ENCODE measurements around the gene MARCHF10. TPM values are rescaled to one million over a fixed set of nuclear protein-coding genes. Genes with fewer than 3 reads are reported as not detected.

MARCHF10 gene
- total RNA-seq, 4 donors from 2014 or later = under 0.01 to 0.41 (median 0.18) TPM; not detected in 1

- H3K27me3 ChIP-seq = no peaks in the 10 kb centered on the region
- H3K9me3 ChIP-seq = no peaks in the 10 kb centered on the region
- H3K4me3 ChIP-seq = no peak overlapping the region
- H3K27ac ChIP-seq = no peak overlapping the region
- no peaks in the 10 kb centered on the region for H3K4me1 ChIP-seq
- intact Hi-C loops (cut with DNase I; ENCODE audit: low total_unique reads) = no loop called here
- TF ChIP-seq POLR2A (IDR thresholded peaks at IDR 0.05) = no peak
- no peak for TF ChIP-seq CTCF (IDR thresholded peaks at IDR 0.05)
- no peaks in the 10 kb centered on the region for H3K36me3 ChIP-seq
- no peak for DNase-seq
Measured at GRCh38 chr17:62753562-62753961, 54.6 kb downstream of the MARCHF10 start.

GRCh38 chr17:62751060-62751691 is 56.9 kb downstream of the MARCHF10 start:
- Histone ChIP-seq H3K4me1 (no peaks in the 10 kb centered on the region), H3K27me3 (no peaks in the 10 kb centered on the region), H3K36me3 (no peaks in the 10 kb centered on the region), H3K9me3 (no peaks in the 10 kb centered on the region), H3K27ac (peak overlapping the region; percentile 66 to 69), H3K4me3 (no peak overlapping the region)
- no peak for TF ChIP-seq POLR2A (IDR thresholded peaks at IDR 0.05)
- TF ChIP-seq CTCF (IDR thresholded peaks at IDR 0.05) = no peak
- intact Hi-C loops (cut with DNase I; ENCODE audit: low total_unique reads) = no loop called here
- peak; percentile 31 to 67 for DNase-seq

GRCh38 chr17:62750631-62751051 is 57.5 kb downstream of the MARCHF10 start:
- Histone ChIP-seq H3K36me3 (no peaks in the 10 kb centered on the region), H3K4me1 (no peaks in the 10 kb centered on the region), H3K4me3 (no peak overlapping the region), H3K9me3 (no peaks in the 10 kb centered on the region), H3K27me3 (no peaks in the 10 kb centered on the region), H3K27ac (peak overlapping the region; percentile 66 to 69)
- TF ChIP-seq CTCF (IDR thresholded peaks at IDR 0.05) (no peak), POLR2A (IDR thresholded peaks at IDR 0.05) (no peak)
- DNase-seq = no peak
- intact Hi-C loops (cut with DNase I; ENCODE audit: low total_unique reads) = no loop called here

GRCh38 chr17:62749926-62750325 is 58.2 kb downstream of the MARCHF10 start:
- Histone ChIP-seq H3K4me1 (no peaks in the 10 kb centered on the region), H3K4me3 (no peak overlapping the region)
- TF ChIP-seq POLR2A (IDR thresholded peaks at IDR 0.05) (no peak), CTCF (IDR thresholded peaks at IDR 0.05) (no peak)

GRCh38 chr17:62746941-62747340 is 61.2 kb downstream of the MARCHF10 start:
- Histone ChIP-seq H3K36me3 (no peaks in the 10 kb centered on the region), H3K27ac (no peak overlapping the region), H3K9me3 (no peaks in the 10 kb centered on the region), H3K27me3 (no peaks in the 10 kb centered on the region), H3K4me1 (no peaks in the 10 kb centered on the region), H3K4me3 (no peak overlapping the region)
- DNase-seq = no peak
- TF ChIP-seq CTCF (IDR thresholded peaks at IDR 0.05) (no peak), POLR2A (IDR thresholded peaks at IDR 0.05) (no peak)
- intact Hi-C loops (cut with DNase I; ENCODE audit: low total_unique reads) = no loop called here

More at GRCh38 chr17:62749926-62750325, 58.2 kb downstream of the MARCHF10 start:
- DNase-seq = no peak
- H3K9me3 ChIP-seq = no peaks in the 10 kb centered on the region
- intact Hi-C loops (cut with DNase I; ENCODE audit: low total_unique reads) = no loop called here
- no peaks in the 10 kb centered on the region for H3K36me3 ChIP-seq
- no peak overlapping the region for H3K27ac ChIP-seq
- H3K27me3 ChIP-seq = no peaks in the 10 kb centered on the region
